Esophagus muscularis mucosa (tissue), 3 donors: ENCODE data around the gene TMEM170A.
A peak's percentile ranks its signal among the peaks of the same experiment; 100 is the strongest.

Experiments
- POLR2A ChIP-seq: fragments of 450-650 bp; IDR thresholded peaks from one replicate; pipeline ENCODE4 v1.6.1; 2017; ENCODE audit warnings: antibody characterized with exemption, moderate library complexity, mild to moderate bottlenecking, low read depth
- TF ChIP-seq, protein P1 (sequence below), 3 experiments: fragments of 200-600 bp in 2 of 3; fragments of 450-650 bp in 1 of 3; sonication (generic) in 2 of 3; IDR thresholded peaks; one replicate each; pipeline ENCODE4 v1.5.1; 2017 to 2019; ENCODE audit warnings: antibody characterized with exemption in 3 of 3, mild to moderate bottlenecking in 2 of 3, moderate library complexity in 1 of 3

DNA sequence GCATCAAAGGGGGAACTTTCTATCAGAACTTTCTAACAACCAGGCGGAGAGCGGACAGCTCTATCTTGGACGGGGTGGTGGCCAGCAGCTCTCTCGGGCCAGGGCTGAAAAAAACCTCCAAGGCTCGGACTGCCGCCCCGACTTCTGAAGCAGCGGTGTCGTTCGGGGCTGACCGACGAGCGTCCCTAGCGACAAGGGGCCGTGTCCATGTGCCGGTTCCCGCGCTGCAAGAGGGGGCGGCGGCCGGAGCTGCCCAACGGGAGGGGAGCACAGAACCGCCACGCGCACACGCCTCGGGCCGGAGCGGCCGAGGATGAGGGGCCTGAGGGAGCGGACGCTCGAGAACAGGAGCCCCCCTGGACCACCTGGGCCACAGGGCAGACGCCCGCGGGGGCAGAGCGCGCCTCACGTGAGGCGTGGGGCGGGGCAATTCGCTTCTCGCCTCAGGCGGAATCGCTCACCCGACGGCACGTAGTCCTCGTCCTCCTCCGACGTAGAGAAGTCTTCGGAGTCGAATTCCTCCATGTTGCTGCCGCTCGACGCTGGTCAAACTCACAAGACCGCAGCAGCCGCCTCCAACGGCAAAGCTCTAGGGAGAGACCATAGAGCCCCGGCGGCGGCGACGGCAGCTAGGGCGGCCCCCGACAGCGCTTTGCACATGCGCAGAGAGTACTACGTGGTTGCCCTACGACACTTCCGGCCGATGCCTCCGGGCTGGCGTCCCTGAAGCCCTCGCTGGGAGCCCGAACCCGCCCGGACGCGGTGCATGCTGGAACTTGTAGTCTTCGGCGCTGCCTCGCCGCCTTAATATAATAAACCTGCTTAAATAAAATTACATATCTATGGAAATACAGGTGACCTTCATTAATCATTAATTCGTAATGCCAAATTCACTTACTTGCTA lies 31.4 kb downstream of the TMEM170A start, which contains the start of gene CFDP1:
- TF ChIP-seq, protein P1, sequence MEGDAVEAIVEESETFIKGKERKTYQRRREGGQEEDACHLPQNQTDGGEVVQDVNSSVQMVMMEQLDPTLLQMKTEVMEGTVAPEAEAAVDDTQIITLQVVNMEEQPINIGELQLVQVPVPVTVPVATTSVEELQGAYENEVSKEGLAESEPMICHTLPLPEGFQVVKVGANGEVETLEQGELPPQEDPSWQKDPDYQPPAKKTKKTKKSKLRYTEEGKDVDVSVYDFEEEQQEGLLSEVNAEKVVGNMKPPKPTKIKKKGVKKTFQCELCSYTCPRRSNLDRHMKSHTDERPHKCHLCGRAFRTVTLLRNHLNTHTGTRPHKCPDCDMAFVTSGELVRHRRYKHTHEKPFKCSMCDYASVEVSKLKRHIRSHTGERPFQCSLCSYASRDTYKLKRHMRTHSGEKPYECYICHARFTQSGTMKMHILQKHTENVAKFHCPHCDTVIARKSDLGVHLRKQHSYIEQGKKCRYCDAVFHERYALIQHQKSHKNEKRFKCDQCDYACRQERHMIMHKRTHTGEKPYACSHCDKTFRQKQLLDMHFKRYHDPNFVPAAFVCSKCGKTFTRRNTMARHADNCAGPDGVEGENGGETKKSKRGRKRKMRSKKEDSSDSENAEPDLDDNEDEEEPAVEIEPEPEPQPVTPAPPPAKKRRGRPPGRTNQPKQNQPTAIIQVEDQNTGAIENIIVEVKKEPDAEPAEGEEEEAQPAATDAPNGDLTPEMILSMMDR (IDR thresholded peaks at IDR 0.05), result peak in 1 of 3 experiments; percentile 20
- peak; percentile 63 for TF ChIP-seq POLR2A
